Activated B cell treated with CpG ODN at 0.5 μM for 24 hours (primary cell): ENCODE measurements around the gene ZNF143. TPM values are rescaled to one million over a fixed set of nuclear protein-coding genes. Genes with fewer than 3 reads are reported as not detected.
A peak's percentile ranks its signal among the peaks of the same experiment; 100 is the strongest.

Experiments used
- ATAC-seq: fragments of 200-7000 bp; cut with Tn5 transposase; one replicate; pipeline ENCODE4 v1.10.0; 2021; ENCODE audit warnings: low read depth, mild to moderate bottlenecking, moderate library complexity
- CTCF ChIA-PET: fragments of 350-600 bp; sonication (Branson Sonifier 250); formaldehyde crosslinking; loops from one replicate; lab custom pipeline; 2021; ENCODE audit warnings: antibody characterized with exemption; lab: Charles Lee
- POLR2A ChIA-PET: fragments of 350-600 bp; sonication (Branson Sonifier 250); formaldehyde crosslinking; loops from one replicate; lab custom pipeline; 2021; ENCODE audit warnings: antibody characterized with exemption; lab: Charles Lee
- DNase-seq: peaks from one replicate; pipeline ENCODE4 v3.0.0; 2022
- H3K27ac Mint-ChIP-seq: one replicate; pipeline ENCODE4 v1.8.0; 2020; ENCODE audit warnings: mixed read lengths
- H3K27me3 Mint-ChIP-seq: one replicate; pipeline ENCODE4 v1.8.0; 2021; ENCODE audit warnings: mixed read lengths
- H3K36me3 Mint-ChIP-seq: one replicate; pipeline ENCODE4 v1.8.0; 2021; ENCODE audit warnings: low read depth, mixed read lengths
- H3K4me1 Mint-ChIP-seq: one replicate; pipeline ENCODE4 v1.8.0; 2021; ENCODE audit warnings: mixed read lengths
- H3K4me3 Mint-ChIP-seq: one replicate; pipeline ENCODE4 v1.8.0; 2020; ENCODE audit warnings: mild to moderate bottlenecking, mixed read lengths
- H3K9me3 Mint-ChIP-seq: one replicate; pipeline ENCODE4 v1.8.0; 2020; ENCODE audit warnings: mixed read lengths
- CTCF ChIP-seq: fragments of 200-600 bp; IDR thresholded peaks from one replicate; pipeline ENCODE4 v1.8.0; 2022; ENCODE audit warnings: antibody characterized with exemption, mild to moderate bottlenecking
- intact Hi-C: fragments of 100-400 bp; cut with micrococcal nuclease; formaldehyde crosslinking; loops from one replicate; pipeline ENCODE4 v1.15.1; 2024
- total RNA-seq: library from RNA; stranded (reverse); gene quantifications from 2 replicates; pipeline ENCODE4 v1.2.3, GENCODE V29; 2022

ZNF143 gene
- total RNA-seq, 1 donor from 2014 or later, result 41.1 TPM

GRCh38 chr11:9495803-9496514 lies 35.1 kb downstream of the ZNF143 start:
- ATAC-seq, result no peak
- no peak overlapping the region for H3K4me3 Mint-ChIP-seq
- no peak for TF ChIP-seq CTCF
- intact Hi-C loops, result no loop called here
- no peaks in the 10 kb centered on the region for H3K9me3 Mint-ChIP-seq
- H3K4me1 Mint-ChIP-seq, result no peaks in the 10 kb centered on the region
- ChIA-PET POLR2A (interaction anchor here (1.2 kb wide), 1 partner anchor 35 kb away, joined by 6 read pairs; the partner anchor contains the start of gene ZNF143), CTCF (interaction anchor here (2.1 kb wide), 1 partner anchor 11 kb away, joined by 6 read pairs; no protein-coding TSS in a partner anchor)
- H3K27ac Mint-ChIP-seq, result no peak overlapping the region
- DNase-seq, result no peak
- H3K36me3 Mint-ChIP-seq, result peaks cover 85% of the 10 kb centered on the region
- no peaks in the 10 kb centered on the region for H3K27me3 Mint-ChIP-seq

GRCh38 chr11:9498457-9499078 lies 37.8 kb downstream of the ZNF143 start:
- Mint-ChIP-seq H3K4me1 (no peaks in the 10 kb centered on the region), H3K36me3 (peaks cover 85% of the 10 kb centered on the region), H3K27me3 (no peaks in the 10 kb centered on the region), H3K27ac (no peak overlapping the region), H3K4me3 (no peak overlapping the region), H3K9me3 (no peaks in the 10 kb centered on the region)
- intact Hi-C loops, result no loop called here
- CTCF ChIA-PET, result interaction anchor here (0.6 to 2.5 kb wide), 3 partner anchors 9 to 333 kb away, joined by 3 to 16 read pairs (median 6); no protein-coding TSS in a partner anchor
- TF ChIP-seq CTCF, result no peak
- no peak for ATAC-seq
- no peak for DNase-seq
- POLR2A ChIA-PET, result interaction anchor here (0.6 kb wide), 1 partner anchor 103 kb away, joined by 3 read pairs; no protein-coding TSS in a partner anchor

- peak; percentile 71 for TF ChIP-seq CTCF
- Mint-ChIP-seq H3K9me3 (no peaks in the 10 kb centered on the region), H3K4me3 (no peak overlapping the region), H3K4me1 (peaks cover 16% of the 10 kb centered on the region), H3K36me3 (peaks cover 42% of the 10 kb centered on the region), H3K27me3 (no peaks in the 10 kb centered on the region), H3K27ac (no peak overlapping the region)
- POLR2A ChIA-PET, result interaction anchor here (0.7 to 2.3 kb wide), 6 partner anchors 46 to 547 kb away, joined by 3 to 11 read pairs (median 4); partner anchors contain the start of genes WEE1 and ZNF143
- peak; percentile 42 for DNase-seq
- intact Hi-C loops, result loop anchor here (1.0 to 10.0 kb wide), 4 partner anchors 107 to 1282 kb away; no protein-coding TSS in a partner anchor
- peak; percentile 80 for ATAC-seq
- CTCF ChIA-PET, result interaction anchor here (0.7 to 3.6 kb wide), 33 partner anchors 9 to 592 kb away, joined by 3 to 47 read pairs (median 4); partner anchors contain the start of genes IPO7 and WEE1
These were observed 45.9 kb downstream of the ZNF143 start for GRCh38 chr11:9506489-9507276.

DNA sequence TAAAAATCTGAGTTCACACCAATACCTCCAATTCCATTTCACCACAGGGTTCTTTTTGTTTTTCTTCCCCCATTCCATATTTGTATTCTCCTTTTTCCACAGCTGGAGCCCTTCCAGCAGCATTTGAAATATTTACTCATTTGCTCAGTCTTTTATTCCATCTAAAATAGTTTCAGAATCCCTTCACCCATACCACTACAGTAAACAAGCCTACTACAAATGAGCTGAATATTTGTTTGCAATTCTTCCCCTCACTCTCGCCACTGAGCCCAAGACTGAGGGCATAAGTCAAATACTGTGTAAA lies 46.4 kb downstream of the ZNF143 start:
- Mint-ChIP-seq H3K27me3 (no peaks in the 10 kb centered on the region), H3K27ac (no peak overlapping the region), H3K36me3 (peaks cover 45% of the 10 kb centered on the region), H3K4me3 (no peak overlapping the region), H3K4me1 (peaks cover 16% of the 10 kb centered on the region), H3K9me3 (no peaks in the 10 kb centered on the region)
- POLR2A ChIA-PET, result interaction anchor here (0.5 to 2.3 kb wide), 6 partner anchors 27 to 547 kb away, joined by 3 to 11 read pairs (median 4); partner anchors contain the start of genes WEE1 and ZNF143
- DNase-seq (no peak), ATAC-seq (no peak)
- intact Hi-C loops, result loop anchor here (5.0 to 10.0 kb wide), 2 partner anchors 230 to 1282 kb away; no protein-coding TSS in a partner anchor
- CTCF ChIA-PET, result interaction anchor here (0.8 to 3.6 kb wide), 21 partner anchors 9 to 593 kb away, joined by 3 to 47 read pairs (median 6); partner anchors contain the start of genes IPO7 and WEE1
- TF ChIP-seq CTCF, result no peak
